H9 (cell line): ENCODE data around the gene ARHGAP30. TPM values are rescaled to one million over a fixed set of nuclear protein-coding genes. Genes with fewer than 3 reads are reported as not detected.

ENCODE experiments used
- DNase-seq: peaks from one replicate; pipeline ENCODE4 v3.0.0-alpha.2; 2017
- H2AFZ ChIP-seq: one replicate; pipeline ENCODE4 v1.6.1; 2013; ENCODE audit warnings: mild to moderate bottlenecking, low read length, control low read depth, moderate library complexity
- H2AK5ac ChIP-seq: 2 replicates; pipeline ENCODE4 v1.6.1; 2013; ENCODE audit warnings: low read length, control low read depth, mixed read lengths; ENCODE audit not compliant: insufficient read length
- H2BK120ac ChIP-seq: one replicate; pipeline ENCODE4 v1.6.1; 2013; ENCODE audit warnings: low read depth, mild to moderate bottlenecking, low read length, control low read depth, inconsistent platforms; ENCODE audit not compliant: poor library complexity, severe bottlenecking
- H2BK12ac ChIP-seq: 2 replicates; pipeline ENCODE4 v1.6.1; 2013; ENCODE audit warnings: low read length, control low read depth, mixed read lengths, low read depth; ENCODE audit not compliant: insufficient read length
- H2BK15ac ChIP-seq: 2 replicates; pipeline ENCODE4 v1.6.1; 2013; ENCODE audit warnings: low read depth, low read length, control low read depth
- H2BK20ac ChIP-seq: one replicate; pipeline ENCODE4 v1.6.1; 2013; ENCODE audit warnings: low read depth, mild to moderate bottlenecking, low read length, control low read depth, inconsistent platforms; ENCODE audit not compliant: poor library complexity, severe bottlenecking
- H2BK5ac ChIP-seq: 2 replicates; pipeline ENCODE4 v1.6.1; 2013; ENCODE audit warnings: low read length, control low read depth, mixed read lengths; ENCODE audit not compliant: insufficient read length
- H3K14ac ChIP-seq: 2 replicates; pipeline ENCODE4 v1.6.1; 2013; ENCODE audit warnings: low read length, control low read depth; ENCODE audit not compliant: insufficient read depth
- H3K18ac ChIP-seq: 2 replicates; pipeline ENCODE4 v1.6.1; 2013; ENCODE audit warnings: low read depth, mild to moderate bottlenecking, mixed read lengths, low read length, control low read depth; ENCODE audit not compliant: insufficient read length
- H3K23ac ChIP-seq: 2 replicates; pipeline ENCODE4 v1.6.1; 2013; ENCODE audit warnings: low read length, control low read depth, mixed read lengths, low read depth; ENCODE audit not compliant: insufficient read length
- H3K23me2 ChIP-seq: 2 replicates; pipeline ENCODE4 v1.6.1; 2013; ENCODE audit warnings: low read depth, mild to moderate bottlenecking, mixed read lengths, low read length, control low read depth; ENCODE audit not compliant: insufficient read length, poor library complexity, severe bottlenecking
- H3K27ac ChIP-seq: 2 replicates; pipeline ENCODE4 v1.5.1; 2013; ENCODE audit warnings: low read length, control low read depth, mixed read lengths, low read depth; ENCODE audit not compliant: insufficient read length
- H3K27me3 ChIP-seq: 2 replicates; pipeline ENCODE4 v1.6.1; 2013; ENCODE audit warnings: low read length, control low read depth, inconsistent platforms; ENCODE audit not compliant: insufficient read depth
- H3K4ac ChIP-seq: 2 replicates; pipeline ENCODE4 v1.6.1; 2013; ENCODE audit warnings: low read depth, mild to moderate bottlenecking, control low read depth, inconsistent platforms, low read length, moderate library complexity
- H3K4me1 ChIP-seq: 2 replicates; pipeline ENCODE4 v1.6.1; 2013; ENCODE audit warnings: low read length, control low read depth, inconsistent platforms; ENCODE audit not compliant: insufficient read depth
- H3K4me2 ChIP-seq: 2 replicates; pipeline ENCODE4 v1.6.1; 2013; ENCODE audit warnings: low read length, control low read depth, mixed read lengths; ENCODE audit not compliant: insufficient read length, insufficient read depth
- H3K56ac ChIP-seq: 2 replicates; pipeline ENCODE4 v1.6.1; 2013; ENCODE audit warnings: low read depth, mild to moderate bottlenecking, mixed read lengths, low read length, control low read depth; ENCODE audit not compliant: insufficient read length
- H3K79me1 ChIP-seq: 2 replicates; pipeline ENCODE4 v1.6.1; 2013; ENCODE audit warnings: low read depth, mild to moderate bottlenecking, moderate library complexity, low read length, control low read depth, inconsistent platforms; ENCODE audit not compliant: insufficient read depth, poor library complexity, severe bottlenecking
- H3K79me2 ChIP-seq: 2 replicates; pipeline ENCODE4 v1.6.1; 2013; ENCODE audit warnings: low read length, control low read depth, inconsistent platforms; ENCODE audit not compliant: insufficient read depth
- H3K9ac ChIP-seq: 2 replicates; pipeline ENCODE4 v1.6.1; 2013; ENCODE audit warnings: low read length, control low read depth, mixed read lengths; ENCODE audit not compliant: insufficient read length; ENCODE audit errors: extremely low read depth
- H3K9me3 ChIP-seq: one replicate; pipeline ENCODE4 v1.6.1; 2013; ENCODE audit warnings: low read depth, low read length, inconsistent platforms; ENCODE audit not compliant: control insufficient read depth
- H3T11ph ChIP-seq: one replicate; pipeline ENCODE4 v1.6.1; 2013; ENCODE audit warnings: mild to moderate bottlenecking, low read length, control low read depth, inconsistent platforms
- H4K20me1 ChIP-seq: one replicate; pipeline ENCODE4 v1.6.1; 2013; ENCODE audit not compliant: control insufficient read depth, insufficient read length, insufficient read depth
- H4K5ac ChIP-seq: 2 replicates; pipeline ENCODE4 v1.6.1; 2013; ENCODE audit warnings: low read depth, mild to moderate bottlenecking, mixed read lengths, low read length, control low read depth; ENCODE audit not compliant: insufficient read length
- H4K8ac ChIP-seq: replicated peaks from 2 replicates; pipeline ENCODE4 v1.6.1; 2013; ENCODE audit warnings: low read length, control low read depth, mixed read lengths, low read depth; ENCODE audit not compliant: insufficient read length
- H4K91ac ChIP-seq: 2 replicates; pipeline ENCODE4 v1.6.1; 2013; ENCODE audit warnings: low read depth, mild to moderate bottlenecking, moderate library complexity, mixed read lengths, low read length, control low read depth; ENCODE audit not compliant: insufficient read length
- H3K27ac Mint-ChIP-seq, 3 experiments: 2 replicates in 2 of 3; 3 replicates in 1 of 3; pipeline ENCODE4 v1.8.0; 2020 to 2021; ENCODE audit warnings: mixed read lengths in 3 of 3, mild to moderate bottlenecking in 1 of 3, moderate library complexity in 1 of 3
- H3K27me3 Mint-ChIP-seq: 2 replicates; pipeline ENCODE4 v1.8.0; 2021; ENCODE audit warnings: low read depth, mild to moderate bottlenecking, moderate library complexity, mixed read lengths
- H3K36me3 Mint-ChIP-seq, 3 experiments: 2 replicates in 2 of 3; 3 replicates in 1 of 3; pipeline ENCODE4 v1.8.0; 2020 to 2021; ENCODE audit warnings: low read depth in 3 of 3, mixed read lengths in 3 of 3; ENCODE audit not compliant: insufficient read depth in 1 of 3
- H3K4me1 Mint-ChIP-seq, 2 experiments: 2 replicates each; pipeline ENCODE4 v1.8.0; 2020; ENCODE audit warnings: mixed read lengths in 2 of 2
- H3K4me3 Mint-ChIP-seq, 2 experiments: 2 replicates in 1 of 2; 3 replicates in 1 of 2; pipeline ENCODE4 v1.8.0; 2020 to 2021; ENCODE audit warnings: mild to moderate bottlenecking in 2 of 2, mixed read lengths in 2 of 2, moderate library complexity in 1 of 2
- H3K9me3 Mint-ChIP-seq, 2 experiments: 2 replicates in 1 of 2; 3 replicates in 1 of 2; pipeline ENCODE4 v1.8.0; 2020; ENCODE audit warnings: mild to moderate bottlenecking in 2 of 2, mixed read lengths in 2 of 2, moderate library complexity in 1 of 2
- CTCF ChIP-seq: fragments of 200-600 bp; sonication (generic); conservative IDR thresholded peaks from 3 replicates; pipeline ENCODE4 v1.8.0; 2021; ENCODE audit warnings: antibody characterized with exemption, mild to moderate bottlenecking
- WGBS: extraction: QIAGEN DNeasy Blood & Tissue Kit; methylation state at CpG from one replicate; pipeline ENCODE4 v1.1.7; 2013; ENCODE audit warnings: missing lambda C conversion rate, low lambda C conversion rate, mixed read lengths; ENCODE audit not compliant: insufficient read length; ENCODE audit errors: extremely low coverage; 5-methylcytosine and 5-hydroxymethylcytosine counted together
- total RNA-seq: library from RNA; stranded (reverse); gene quantifications from 2 replicates; pipeline ENCODE4 v1.2.1, GENCODE V29; 2021

Gene ARHGAP30
- total RNA-seq, 1 experiment from 2014 or later, result 0.13 TPM

- no peaks in the 10 kb centered on the region for H4K20me1 ChIP-seq
- no peak overlapping the region for H3K27ac ChIP-seq
- H2BK12ac ChIP-seq, result no peak overlapping the region
- no peak overlapping the region for H3K56ac ChIP-seq
- H4K5ac ChIP-seq, result no peak overlapping the region
- no peak overlapping the region for H2BK120ac ChIP-seq
- H3K23me2 ChIP-seq, result peaks cover 8% of the 10 kb centered on the region
- no peak overlapping the region for H2AK5ac ChIP-seq
- no peak overlapping the region for H3K18ac ChIP-seq
- H3K79me2 ChIP-seq, result peaks cover 3% of the 10 kb centered on the region; the same call in 1 of the 2 replicates
- no peaks in the 10 kb centered on the region for H3K79me1 ChIP-seq
- no peaks in the 10 kb centered on the region; the same call in 1 of the 2 replicates for H3K27me3 ChIP-seq
- H2AFZ ChIP-seq, result no peak overlapping the region
- no peak overlapping the region for H4K91ac ChIP-seq
- no peak overlapping the region for H3K4me2 ChIP-seq
- no peak overlapping the region for H4K8ac ChIP-seq
- H3K14ac ChIP-seq, result no peak overlapping the region
- no peak overlapping the region for H3K4ac ChIP-seq
- no peak for DNase-seq
- Mint-ChIP-seq H3K9me3 (peaks cover 12% of the 10 kb centered on the region in 2 experiments), H3K27ac (no peak overlapping the region), H3K36me3 (peaks cover 8 to 19% (median 13%) of the 10 kb centered on the region in 3 experiments), H3K4me3 (peak overlapping the region in 1 of 2 experiments; percentile 53; a peak in 2 of 5 replicates), H3K27me3 (peaks cover 40% of the 10 kb centered on the region), H3K4me1 (peaks cover 15% of the 10 kb centered on the region in 2 experiments)
- H2BK20ac ChIP-seq, result no peak overlapping the region
- H3K9me3 ChIP-seq, result no peaks in the 10 kb centered on the region
- H3T11ph ChIP-seq, result no peak overlapping the region
- no peak overlapping the region for H3K23ac ChIP-seq
- H2BK15ac ChIP-seq, result no peak overlapping the region
- no peak overlapping the region for H3K9ac ChIP-seq
- no CpG with 5 or more reads among the region's 18 CpGs for WGBS
- no peak overlapping the region for H2BK5ac ChIP-seq
- no peak for TF ChIP-seq CTCF
- no peaks in the 10 kb centered on the region; the same call in 1 of the 2 replicates for H3K4me1 ChIP-seq
Measured at GRCh38 chr1:161047436-161048420, 22.0 kb downstream of the ARHGAP30 start.
